HG02973 (cell line): ENCODE measurements around the gene C3orf18.

Experiments used
- ATAC-seq: cut with Tn5 transposase; IDR thresholded peaks from one replicate; pipeline ENCODE4 v1.9.1; 2021; ENCODE audit warnings: moderate library complexity; ENCODE audit not compliant: unreplicated experiment

The C3orf18 gene

DNA sequence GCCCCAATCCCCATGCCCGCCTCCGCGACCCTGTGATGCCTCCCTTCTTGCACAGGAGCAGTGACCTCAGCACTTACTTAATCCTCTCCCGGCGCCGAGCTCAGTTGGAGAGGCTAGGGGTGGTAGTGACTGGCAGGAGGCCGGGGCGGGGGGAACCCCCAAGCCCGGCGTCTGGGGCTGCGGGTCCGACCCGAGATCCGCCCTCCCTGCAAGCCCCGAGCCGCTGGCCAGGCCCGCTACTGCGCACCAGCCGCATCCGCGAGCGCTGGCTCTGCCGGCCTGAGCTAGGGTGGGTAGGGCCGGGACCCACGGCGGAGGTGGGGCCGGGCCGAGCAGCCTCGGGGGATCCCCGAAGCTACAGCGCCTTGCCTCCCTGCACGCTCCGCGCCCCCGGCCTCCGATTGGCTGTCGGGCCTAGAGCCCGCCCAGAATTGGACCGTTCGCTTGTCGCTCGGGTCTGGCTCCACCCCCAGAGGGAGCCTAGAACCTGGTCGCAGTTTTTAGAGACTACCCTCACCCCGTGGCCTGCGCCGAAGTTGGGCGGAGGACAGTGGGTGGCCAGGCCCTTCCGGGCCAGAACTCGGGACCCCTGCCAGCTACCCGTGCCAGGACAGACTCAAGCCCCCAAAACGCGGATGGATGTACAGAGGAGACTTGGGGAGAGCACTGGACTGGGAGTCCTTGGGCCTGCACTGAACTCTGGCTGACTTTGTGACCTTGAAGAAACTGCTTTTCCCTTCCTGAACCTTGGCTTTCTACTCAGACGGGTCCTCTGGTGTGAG, at the start of gene C3orf18:
Gene C3orf18, minus strand, starts transcription at position 362 of the 782 bp plus-strand sequence. CDS start 2,048 bp downstream, outside the sequence.
- ATAC-seq = peak; percentile 76

DNA sequence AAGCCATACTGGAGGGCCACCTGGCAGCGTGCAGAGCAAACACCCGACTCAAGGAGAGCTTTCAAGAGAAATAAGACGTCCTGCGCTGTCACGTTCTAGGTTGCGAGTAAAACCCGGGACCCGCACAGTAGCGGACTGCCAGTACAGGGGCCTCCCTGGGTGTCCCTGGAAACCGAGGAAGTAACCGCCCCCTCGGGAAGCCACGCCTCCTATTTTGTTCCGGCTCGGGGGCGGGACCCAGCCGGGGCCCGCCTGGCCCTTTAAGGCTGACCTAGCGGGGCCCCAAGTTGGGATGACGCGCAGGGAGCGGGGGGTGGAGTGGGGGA, 49.2 kb upstream of the C3orf18 start:
- ATAC-seq = peak; percentile 55

DNA sequence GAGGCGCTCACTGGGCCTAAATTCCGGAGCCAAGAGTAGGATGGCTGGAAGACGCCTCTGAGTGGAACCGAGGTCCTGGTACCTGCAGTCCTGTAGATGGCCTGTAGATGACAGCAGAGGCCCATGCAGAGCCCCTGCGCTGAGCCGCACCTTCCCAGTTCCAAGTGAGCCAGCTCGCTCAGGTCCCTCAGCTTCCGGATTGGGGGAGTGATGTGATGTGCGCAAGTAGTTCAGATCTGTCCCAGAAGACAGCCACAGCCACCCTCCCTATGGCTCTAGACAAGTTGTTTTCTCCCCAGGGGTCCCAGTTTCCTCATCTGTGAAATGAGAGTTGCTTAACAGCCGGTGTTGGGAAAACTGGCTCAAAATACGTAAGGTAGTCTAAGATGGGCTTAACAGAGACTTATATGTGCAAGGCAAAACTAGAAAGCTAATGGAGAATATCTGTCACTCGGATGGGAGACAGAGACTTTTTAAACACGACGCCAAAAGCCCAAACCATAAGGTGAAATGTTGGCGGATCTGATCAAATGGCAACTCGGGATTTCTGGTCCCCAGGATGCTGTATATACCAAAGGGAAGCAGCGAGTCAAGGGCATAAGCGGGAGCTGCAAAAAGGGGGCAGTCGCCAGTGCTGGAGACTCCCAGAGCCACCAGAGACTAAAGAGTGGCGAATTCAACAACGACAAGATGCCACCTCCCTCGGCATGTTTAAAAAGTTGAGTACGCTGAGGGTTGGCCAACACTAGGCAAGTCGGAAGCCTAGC, 48.6 kb upstream of the C3orf18 start:
- ATAC-seq = peak; percentile 40

DNA sequence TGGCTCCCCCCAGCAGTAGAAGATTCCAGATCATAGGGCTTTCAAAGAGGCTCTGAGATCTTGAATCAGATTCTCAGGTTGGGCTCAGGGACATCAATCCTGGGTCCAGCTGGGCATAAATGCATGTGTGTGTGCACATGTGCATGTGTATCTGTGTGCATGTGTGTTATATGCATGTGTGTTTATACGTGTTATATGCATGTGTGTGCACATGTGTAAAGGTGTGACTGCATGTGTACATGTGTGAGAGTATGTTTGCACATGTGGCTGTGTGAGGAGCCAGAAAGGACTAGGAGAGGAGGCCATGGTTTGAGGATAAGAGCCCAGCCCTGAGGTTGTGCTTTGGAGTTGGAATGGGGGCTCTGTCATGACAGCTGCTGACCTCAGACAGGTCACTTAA, 47.6 kb upstream of the C3orf18 start:
- ATAC-seq = no peak

DNA sequence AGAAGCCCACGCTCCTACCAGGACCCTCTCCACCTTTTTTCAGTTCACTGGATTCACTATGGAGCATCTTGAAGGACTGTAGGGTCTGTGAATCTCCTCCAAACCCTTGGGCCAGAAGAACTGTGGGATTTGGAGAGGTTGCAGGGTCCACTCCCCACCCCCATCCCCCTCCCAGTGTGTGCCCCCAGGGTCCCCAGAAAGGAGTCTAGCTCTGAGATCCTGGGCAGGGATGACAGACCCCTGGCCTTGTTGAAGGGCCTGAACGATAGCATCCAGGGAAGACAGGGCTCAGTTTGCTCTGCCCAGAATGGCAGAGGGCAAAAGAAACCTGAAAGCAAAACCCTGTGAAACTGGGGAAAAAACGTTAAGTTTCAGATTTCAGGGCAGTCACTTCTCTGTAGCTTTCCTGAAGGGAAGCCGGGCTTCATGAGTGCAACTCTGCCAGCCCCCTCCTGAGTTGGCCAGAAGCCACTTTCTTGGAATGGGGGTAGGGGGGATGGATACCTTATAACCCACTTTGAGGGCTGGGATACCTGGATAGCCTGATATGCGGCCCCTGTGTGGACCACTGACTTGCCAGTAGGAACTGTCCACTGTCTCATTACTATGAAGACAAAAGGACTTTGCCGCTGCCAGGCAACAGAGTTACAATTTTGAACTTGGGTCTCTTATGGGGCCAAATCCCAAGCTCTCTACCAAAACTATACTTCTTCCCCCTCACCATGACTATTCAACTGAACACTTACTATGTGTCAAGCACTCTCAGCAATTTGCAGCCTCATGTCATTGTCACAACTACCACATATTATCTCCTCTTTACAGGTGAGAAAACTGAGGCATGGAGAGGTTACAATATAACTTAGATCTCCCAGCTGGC, 45.7 kb upstream of the C3orf18 start:
- no peak for ATAC-seq

DNA sequence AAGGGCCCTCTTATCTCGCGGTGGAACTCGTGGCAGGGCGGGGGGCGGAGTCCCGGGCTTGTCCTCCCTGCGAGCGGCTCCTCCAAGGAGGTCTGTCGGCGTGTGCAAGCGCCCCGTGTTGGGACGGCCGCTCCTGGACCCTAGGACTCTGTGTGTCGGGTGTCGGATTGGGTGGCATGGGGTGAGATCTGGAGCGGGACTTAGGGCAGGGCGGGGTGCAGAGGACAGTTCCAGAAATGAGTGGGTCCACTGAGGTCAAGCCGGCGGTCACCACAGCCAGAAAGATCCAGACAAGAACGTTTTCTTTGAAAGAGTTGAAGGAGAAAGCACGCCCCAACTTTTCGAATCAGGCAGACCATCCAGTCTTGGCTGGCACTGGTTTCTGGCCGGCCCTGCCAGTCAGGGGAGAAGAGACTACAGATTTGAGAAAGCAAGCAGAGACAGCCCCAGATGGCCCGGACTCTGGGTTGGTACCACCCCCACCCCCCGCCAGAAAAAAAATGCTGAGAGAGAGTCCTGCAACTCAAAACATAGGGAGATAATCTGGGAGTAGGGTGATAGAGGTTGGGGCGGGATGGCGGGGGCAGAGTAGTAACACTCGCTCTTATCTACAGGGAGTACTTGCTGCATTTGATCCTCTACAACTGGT, 44.8 kb upstream of the C3orf18 start:
- ATAC-seq = no peak

DNA sequence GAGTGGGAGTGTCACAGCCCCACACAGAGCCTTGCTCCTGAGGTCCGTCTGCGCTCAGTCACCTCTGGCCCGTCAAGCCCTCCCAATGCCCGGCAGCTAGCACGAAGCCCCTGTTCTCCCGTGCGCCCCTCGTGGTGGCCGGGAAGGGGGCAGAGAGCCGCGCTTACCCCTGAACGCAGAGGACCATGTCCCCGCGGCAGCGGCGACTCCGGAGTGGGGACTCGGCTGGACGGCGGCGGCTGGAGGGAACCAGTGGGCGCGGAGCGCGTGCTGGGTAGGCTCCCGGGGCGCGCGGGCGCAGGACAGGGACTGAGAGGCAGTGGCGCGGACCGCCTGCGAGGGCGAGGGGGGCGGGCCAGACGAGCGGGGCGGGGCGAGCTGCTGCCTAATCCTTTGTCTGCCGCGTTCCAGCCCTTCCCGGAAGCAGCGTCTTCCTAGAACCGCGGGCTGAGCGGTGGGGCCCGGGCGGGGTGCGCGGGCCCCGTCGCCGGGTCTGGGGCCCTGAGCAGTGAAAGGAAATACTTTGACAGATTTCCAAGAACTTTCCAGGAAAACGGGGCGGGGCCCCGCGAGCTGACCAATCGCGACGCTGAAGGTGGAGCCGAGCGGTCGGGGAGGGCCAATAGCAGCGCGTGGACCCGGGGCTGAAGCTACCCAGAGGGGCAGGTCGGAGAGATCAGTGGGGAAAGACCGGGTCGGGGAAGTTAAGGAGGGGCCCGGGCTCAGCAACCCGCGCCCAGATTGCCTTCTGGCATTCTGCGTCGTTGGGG, 44.1 kb upstream of the C3orf18 start, which contains the start of gene CISH:
Gene CISH, minus strand, starts transcription at position 311 of the 770 bp plus-strand sequence. Its CDS starts 124 bp downstream, at position 187.
- peak; percentile 56 for ATAC-seq

DNA sequence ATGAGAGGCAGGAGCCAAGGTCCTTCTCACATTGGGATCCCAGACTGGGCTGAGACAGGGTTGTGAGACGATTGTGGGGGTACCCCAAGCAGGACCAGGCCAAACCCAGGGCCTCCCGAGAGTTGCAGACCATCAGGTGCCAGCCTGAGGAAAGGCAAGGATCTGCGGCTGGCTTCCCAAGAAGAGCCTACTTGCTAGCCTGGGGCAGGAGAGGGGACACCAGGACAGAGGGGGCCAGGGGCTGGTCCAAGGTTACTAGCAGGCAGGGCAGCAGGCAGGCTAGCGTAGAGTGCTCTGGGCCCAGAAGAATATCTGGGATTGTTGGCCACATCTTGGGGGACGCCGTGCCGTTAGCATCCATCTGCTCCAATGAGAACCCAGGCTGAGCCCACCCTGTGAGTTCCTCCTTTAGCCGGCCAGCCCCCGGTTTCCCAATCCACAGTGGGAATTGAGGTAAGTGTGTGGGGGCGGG, 43.5 kb upstream of the C3orf18 start:
- ATAC-seq = no peak

DNA sequence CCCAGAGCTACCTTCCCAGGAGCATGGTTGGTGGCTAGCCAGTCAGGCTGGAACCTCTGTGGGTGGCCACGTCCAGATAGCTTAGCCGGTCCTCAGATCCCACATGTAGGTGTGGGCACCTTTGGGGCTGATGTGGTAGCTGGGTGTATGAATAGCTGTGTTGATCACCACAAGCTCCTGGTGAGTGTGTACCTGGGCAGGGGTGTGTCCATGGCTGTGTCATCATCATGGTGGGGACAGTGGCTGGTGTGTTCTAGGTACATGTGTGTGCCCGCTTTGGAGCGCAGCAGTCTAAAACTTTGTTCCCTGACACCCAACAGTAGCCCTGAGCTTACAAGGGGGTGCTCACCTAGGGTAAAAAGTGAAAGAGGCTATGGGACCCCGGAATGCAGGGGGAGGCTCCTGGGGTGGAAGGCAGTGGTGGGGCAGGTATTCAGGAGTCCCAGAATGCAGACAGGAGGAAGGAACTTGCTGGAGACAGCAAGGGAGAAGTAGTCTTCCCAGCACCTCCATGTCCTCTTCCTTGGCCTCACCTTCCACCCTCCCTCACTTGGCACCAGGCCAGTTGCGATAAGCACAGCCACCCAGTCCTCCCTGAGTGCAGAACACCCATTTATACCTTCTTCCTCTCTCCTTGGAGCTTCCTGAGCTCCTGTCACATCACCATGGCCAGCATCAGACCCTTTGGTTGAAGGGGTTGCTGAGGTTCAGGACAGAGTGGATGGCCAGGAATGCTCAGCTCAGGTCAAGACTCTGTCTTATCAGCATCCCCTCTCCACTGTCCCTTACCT, 42.8 kb upstream of the C3orf18 start:
- no peak for ATAC-seq

DNA sequence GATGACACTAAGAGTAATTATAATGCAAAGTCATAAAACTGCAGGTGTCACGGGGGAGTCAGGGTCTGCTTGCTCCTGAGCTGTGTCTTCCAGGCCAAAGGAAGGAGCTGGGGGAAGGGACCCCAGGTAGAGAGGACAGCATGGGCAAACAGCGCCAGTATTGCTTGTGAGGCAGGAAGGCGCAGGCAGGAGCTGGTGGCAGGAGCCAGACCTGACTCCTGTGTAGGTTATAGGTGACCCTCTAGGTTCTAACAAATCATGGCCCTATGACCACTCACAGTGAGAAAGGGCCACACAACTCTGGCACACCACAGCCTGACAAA, 42.2 kb upstream of the C3orf18 start:
- ATAC-seq = no peak

DNA sequence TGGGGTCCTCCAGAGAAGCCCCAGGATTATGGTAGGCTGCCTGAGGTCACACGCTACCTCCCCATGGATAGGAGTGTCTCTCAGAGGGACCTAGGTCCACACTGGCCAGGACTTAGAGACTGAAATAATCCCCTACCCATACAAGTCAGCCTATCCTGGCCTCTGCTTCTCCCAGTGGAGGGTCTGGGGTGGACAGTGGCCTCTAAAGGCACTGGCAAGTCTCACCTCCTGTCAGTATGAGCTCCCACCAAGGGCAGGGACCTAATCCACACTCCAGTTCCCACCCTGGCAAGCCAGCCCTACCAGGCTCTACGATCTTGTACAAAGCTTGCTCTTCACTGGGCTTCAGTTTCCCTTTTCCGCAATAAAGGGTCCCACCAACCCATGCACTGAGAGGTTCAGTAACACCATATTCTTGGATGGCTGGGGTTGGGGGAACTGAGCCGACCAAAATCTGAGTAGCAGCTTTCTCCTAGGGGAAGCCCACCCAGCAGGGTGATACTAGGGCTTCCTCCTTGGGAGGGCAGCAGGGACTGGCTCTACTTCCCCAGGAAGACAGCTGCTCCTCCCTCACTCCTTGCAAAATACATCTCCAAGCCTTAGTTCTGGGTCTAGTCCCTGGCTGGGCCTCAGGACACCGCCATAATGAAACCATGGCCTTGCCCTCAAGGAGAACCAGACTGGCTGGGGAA, 41.7 kb upstream of the C3orf18 start:
- ATAC-seq = no peak

DNA sequence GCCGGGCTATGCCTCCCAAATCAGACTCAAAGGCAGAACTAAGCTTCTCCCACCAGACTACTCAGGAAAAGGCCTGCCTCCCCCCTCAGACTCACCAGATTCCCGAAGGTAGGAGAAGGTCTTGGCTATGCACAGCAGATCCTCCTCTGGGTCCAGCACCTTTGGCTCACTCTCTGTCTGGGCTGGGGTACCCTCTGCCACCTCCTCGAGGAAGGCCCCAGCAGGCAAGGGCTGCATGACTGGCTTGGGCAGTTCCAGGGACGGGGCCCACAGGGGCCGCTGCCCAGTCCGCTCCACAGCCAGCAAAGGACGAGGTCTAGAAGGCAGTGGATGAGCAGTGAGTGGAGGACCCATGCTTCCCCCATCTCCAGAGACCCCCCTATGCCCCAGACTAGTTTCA, 40.7 kb upstream of the C3orf18 start:
- no peak for ATAC-seq

DNA sequence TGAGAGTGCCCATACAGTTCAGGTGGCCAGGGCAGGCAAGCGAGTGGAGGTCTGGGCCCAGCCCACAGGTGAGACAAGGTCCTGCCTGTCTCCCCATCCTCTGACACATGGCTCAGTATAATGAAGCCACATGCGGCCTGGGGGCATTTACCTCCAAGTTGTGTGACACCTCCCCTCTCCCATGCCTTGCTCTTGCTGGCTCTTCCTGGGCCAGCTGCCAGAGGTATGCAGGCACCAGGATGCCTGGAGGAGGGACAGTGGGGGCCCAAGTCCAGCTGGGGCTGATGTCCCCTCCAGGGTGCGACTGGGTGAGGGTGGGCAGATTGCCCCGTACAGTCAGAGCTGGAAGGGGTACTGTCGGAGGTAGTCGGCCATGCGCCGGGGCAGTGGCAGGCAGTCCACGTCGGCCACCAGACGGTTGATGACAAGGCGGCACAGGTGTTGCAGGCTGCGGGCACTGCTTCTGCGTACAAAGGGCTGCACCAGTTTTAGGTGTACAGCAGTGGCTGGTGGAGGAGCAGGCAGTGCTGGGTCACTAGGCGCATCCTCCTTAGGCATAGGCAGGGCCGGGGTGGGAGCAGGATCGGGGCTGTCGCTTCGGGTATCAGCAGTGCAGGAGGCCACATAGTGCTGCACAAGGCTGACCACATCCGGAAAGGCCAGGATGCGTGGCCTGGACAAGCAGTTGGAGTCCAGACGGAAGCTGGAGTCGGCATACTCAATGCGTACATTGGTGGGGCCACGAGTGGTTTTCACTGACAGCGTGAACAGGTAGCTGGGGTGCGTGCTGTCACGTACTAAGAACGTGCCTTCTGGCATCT, 39.9 kb upstream of the C3orf18 start:
- ATAC-seq = no peak

DNA sequence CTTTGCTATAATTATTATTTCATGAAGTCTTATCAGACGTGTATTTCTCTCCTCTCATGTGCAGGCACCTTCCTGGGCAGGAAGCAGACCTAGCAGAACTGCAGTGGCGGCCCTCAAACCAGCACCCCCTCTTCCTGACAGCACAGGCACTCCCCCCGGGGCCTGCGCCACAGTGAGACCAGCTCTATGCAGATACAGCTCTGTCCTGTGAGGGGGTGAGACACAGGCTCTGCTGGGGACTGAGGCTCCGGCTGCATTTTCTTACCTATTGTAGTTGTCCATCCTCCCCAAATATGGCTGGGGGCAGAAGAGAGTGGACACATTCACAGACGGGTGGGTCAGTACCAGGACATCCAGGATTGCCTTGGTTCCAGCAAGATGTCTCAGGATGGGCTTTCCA, 39.0 kb upstream of the C3orf18 start:
- no peak for ATAC-seq

DNA sequence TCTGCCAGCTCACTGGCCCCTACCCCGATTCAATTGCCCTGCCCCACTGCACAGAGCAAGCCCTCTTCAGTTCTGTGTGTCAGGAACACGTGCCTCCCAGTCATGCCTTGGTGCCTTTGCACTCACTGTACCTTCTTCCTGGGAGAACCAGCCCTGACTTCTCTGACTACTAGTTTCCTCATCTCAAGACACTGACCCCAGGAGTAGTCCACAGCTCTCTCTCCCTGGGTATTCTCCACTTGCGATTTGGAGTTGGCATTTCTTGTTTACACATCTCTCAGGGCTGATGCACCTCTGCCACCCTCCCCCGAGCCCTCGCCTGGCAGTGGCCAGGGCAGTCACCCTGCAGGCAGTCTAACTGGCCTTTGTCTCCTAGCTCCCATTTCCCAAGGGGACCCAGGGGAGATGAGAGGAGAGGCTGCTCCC, 38.4 kb upstream of the C3orf18 start:
- ATAC-seq = no peak

DNA sequence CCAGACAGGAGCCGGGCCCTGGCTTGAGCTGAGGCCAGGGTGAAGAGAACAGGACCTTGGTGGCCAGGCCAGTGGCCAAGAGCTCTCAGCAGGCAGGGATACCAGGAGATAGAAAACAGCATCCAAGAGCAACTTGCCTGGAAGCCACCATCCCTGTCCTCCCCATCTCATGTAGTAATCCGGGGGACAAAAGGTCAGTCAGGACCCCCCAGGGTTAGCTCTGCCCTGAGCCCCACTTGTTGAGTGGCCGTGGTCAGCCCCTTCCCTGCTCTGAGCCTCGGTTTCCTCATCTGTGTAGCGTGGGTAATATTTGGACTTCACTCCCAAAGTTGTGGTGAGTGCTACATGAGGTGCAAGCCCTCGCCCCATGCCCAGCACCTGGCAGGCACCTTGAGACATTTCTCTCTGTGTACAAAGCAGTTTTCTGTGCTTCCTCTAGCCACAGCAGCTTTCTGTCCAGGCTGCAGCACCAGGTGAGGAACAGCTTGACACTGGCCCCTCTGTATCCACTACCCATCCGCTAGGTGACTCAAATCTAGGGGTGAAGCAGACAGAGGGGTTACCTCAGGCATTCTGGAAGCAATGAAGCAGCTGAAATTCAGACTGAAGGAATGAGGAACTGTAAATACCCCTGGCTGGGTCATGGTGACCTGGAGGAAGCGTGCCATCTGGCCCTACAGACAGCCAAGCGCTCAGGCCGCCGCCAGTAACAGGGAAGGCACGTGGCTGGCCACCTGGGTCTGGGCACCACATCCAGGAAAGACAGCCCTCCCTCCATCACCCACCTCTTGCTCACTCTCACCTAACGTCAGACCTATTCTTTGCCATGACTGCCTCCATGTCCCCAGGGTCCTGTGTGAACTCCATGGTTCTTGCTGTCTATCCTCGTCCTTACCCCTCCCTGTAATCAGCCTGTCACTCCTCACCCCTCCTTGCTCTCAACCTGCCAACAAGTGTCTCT, 37.4 kb upstream of the C3orf18 start:
- ATAC-seq = no peak
